CD4-positive, alpha-beta T cell treated with Interleukin-15 for 4 hours (primary cell): ENCODE measurements around the gene MOB3B.

Experiments used
- DNase-seq: peaks from one replicate; pipeline ENCODE4 v3.0.0-alpha.2; 2020; ENCODE audit warnings: low spot score

Gene MOB3B

GRCh38 chr9:27447031-27447683, 82.5 kb downstream of the MOB3B start:
- DNase-seq: no peak

GRCh38 chr9:27445688-27446087, 83.9 kb downstream of the MOB3B start:
- DNase-seq: no peak

- no peak for DNase-seq
Observed at GRCh38 chr9:27445057-27445595, 84.5 kb downstream of the MOB3B start.

- no peak for DNase-seq
Observed at GRCh38 chr9:27442464-27442863, 87.2 kb downstream of the MOB3B start.

GRCh38 chr9:27441741-27442070, 87.9 kb downstream of the MOB3B start:
- DNase-seq: no peak

- DNase-seq: no peak
Observed at GRCh38 chr9:27440888-27441740, 88.5 kb downstream of the MOB3B start.

GRCh38 chr9:27438522-27438921, 91.1 kb downstream of the MOB3B start:
- DNase-seq: no peak

GRCh38 chr9:27437652-27438373, 91.8 kb downstream of the MOB3B start:
- DNase-seq: no peak

GRCh38 chr9:27436234-27436633, 93.4 kb downstream of the MOB3B start:
- no peak for DNase-seq

- no peak for DNase-seq
Observed at GRCh38 chr9:27433631-27434325, 95.8 kb downstream of the MOB3B start.

- no peak for DNase-seq
Observed at GRCh38 chr9:27432308-27432707, 97.3 kb downstream of the MOB3B start.

GRCh38 chr9:27431543-27432147, 98.0 kb downstream of the MOB3B start:
- DNase-seq: no peak

- DNase-seq: no peak
Observed at GRCh38 chr9:27430750-27431535, 98.7 kb downstream of the MOB3B start.

GRCh38 chr9:27429917-27430316, 99.7 kb downstream of the MOB3B start:
- no peak for DNase-seq

- DNase-seq: no peak
Observed at GRCh38 chr9:27429436-27429835, 100.2 kb downstream of the MOB3B start.

GRCh38 chr9:27428551-27428950, 101.1 kb downstream of the MOB3B start:
- DNase-seq: no peak

GRCh38 chr9:27427272-27427643, 102.4 kb downstream of the MOB3B start:
- no peak for DNase-seq

- no peak for DNase-seq
Observed at GRCh38 chr9:27426511-27427271, 102.9 kb downstream of the MOB3B start.

- DNase-seq: no peak
Observed at GRCh38 chr9:27425827-27426510, 103.6 kb downstream of the MOB3B start.
